SK-N-SH (cell line): ENCODE data around the gene EFS. TPM values are rescaled to one million over a fixed set of nuclear protein-coding genes. Genes with fewer than 3 reads are reported as not detected.
"Not testable (repeated sequence)": the region's sequence is repeated elsewhere in the genome, so short reads cannot be mapped to it uniquely, and the experiment has no call there.

Experiments
- CTCF ChIA-PET: fragments of 300-600, 350-600 bp; formaldehyde crosslinking; extraction: SDS; loops from one replicate; lab custom pipeline; 2021; lab: Yijun Ruan, JAX
- POLR2A ChIA-PET: fragments of 350-600 bp; sonication (Branson Sonifier 250); formaldehyde crosslinking; extraction: SDS; loops from one replicate; lab custom pipeline; 2020; ENCODE audit warnings: antibody characterized with exemption, inconsistent platforms; lab: Yijun Ruan, JAX
- DNase-seq: peaks from one replicate; pipeline ENCODE4 v3.0.0; 2012
- H2AFZ ChIP-seq: fragments of 200-600 bp; sonication (generic); 2 replicates; pipeline ENCODE4 v1.8.1; 2016; ENCODE audit warnings: antibody characterized with exemption, mild to moderate bottlenecking, low read depth
- H3F3A ChIP-seq: fragments of 200-600 bp; sonication (generic); replicated peaks from 2 replicates; pipeline ENCODE3; 2016; ENCODE audit warnings: antibody characterized with exemption, mild to moderate bottlenecking; ENCODE audit not compliant: insufficient read depth
- H3K27ac ChIP-seq, 2 experiments: fragments of 200-500 bp in 1 of 2; fragments of 200-600 bp in 1 of 2; sonication (Bioruptor generic) in 1 of 2; sonication (generic), shearing (Covaris generic) in 1 of 2; 2 replicates each; pipeline versions ENCODE4 v1.5.1 to v1.6.1; 2014 to 2016; ENCODE audit warnings: low read depth in 2 of 2, inconsistent platforms in 1 of 2, low read length in 1 of 2, mild to moderate bottlenecking in 1 of 2, mixed read lengths in 1 of 2
- H3K27me3 ChIP-seq: fragments of 200-600 bp; sonication (generic), shearing (Covaris generic); 2 replicates; pipeline ENCODE4 v1.6.1; 2016; ENCODE audit warnings: mixed run types; ENCODE audit not compliant: insufficient read depth
- H3K36me3 ChIP-seq, 2 experiments: fragments of 200-500 bp in 1 of 2; fragments of 200-600 bp in 1 of 2; sonication (Bioruptor generic) in 1 of 2; sonication (generic) in 1 of 2; replicated peaks in 1 of 2; 2 replicates each; pipeline versions ENCODE3 to v1.5.1; 2014 to 2016; ENCODE audit warnings: low read length in 1 of 2, mild to moderate bottlenecking in 1 of 2; ENCODE audit not compliant: insufficient read depth in 2 of 2, control insufficient read depth in 1 of 2
- H3K4me1 ChIP-seq, 2 experiments: fragments of 200-500 bp in 1 of 2; fragments of 200-600 bp in 1 of 2; sonication (Bioruptor generic) in 1 of 2; sonication (generic), shearing (Covaris generic) in 1 of 2; 2 replicates each; pipeline versions ENCODE4 v1.5.1 to v1.6.1; 2014 to 2016; ENCODE audit warnings: low read depth in 1 of 2, low read length in 1 of 2, mixed run types in 1 of 2; ENCODE audit not compliant: insufficient read depth in 2 of 2, control insufficient read depth in 1 of 2
- H3K4me2 ChIP-seq: fragments of 200-600 bp; sonication (generic), shearing (Covaris generic); 2 replicates; pipeline ENCODE4 v1.6.1; 2017; ENCODE audit warnings: mixed run types
- H3K4me3 ChIP-seq, 2 experiments: fragments of 200-500 bp in 1 of 2; fragments of 200-600 bp in 1 of 2; sonication (Bioruptor generic) in 1 of 2; sonication (generic), shearing (Covaris generic) in 1 of 2; 2 replicates each; pipeline versions ENCODE4 v1.5.1 to v1.8.1; 2014 to 2016; ENCODE audit warnings: low read depth in 2 of 2, inconsistent platforms in 1 of 2, low read length in 1 of 2, mild to moderate bottlenecking in 1 of 2, mixed read lengths in 1 of 2, moderate library complexity in 1 of 2
- H3K79me2 ChIP-seq: fragments of 200-600 bp; sonication (generic); 2 replicates; pipeline ENCODE4 v1.8.1; 2017; ENCODE audit warnings: mild to moderate bottlenecking; ENCODE audit not compliant: insufficient read depth
- H3K9ac ChIP-seq: fragments of 200-600 bp; sonication (generic); 2 replicates; pipeline ENCODE4 v1.6.1; 2017; ENCODE audit warnings: mixed run types
- H3K9me2 ChIP-seq: fragments of 200-600 bp; sonication (generic); 2 replicates; pipeline ENCODE4 v1.6.1; 2017; ENCODE audit warnings: mixed run types
- H3K9me3 ChIP-seq: fragments of 200-600 bp; sonication (generic); 2 replicates; pipeline ENCODE4 v1.6.1; 2017; ENCODE audit warnings: mixed run types, mild to moderate bottlenecking, moderate library complexity
- H4K20me1 ChIP-seq: fragments of 200-600 bp; sonication (generic); 2 replicates; pipeline ENCODE4 v1.6.1; 2017; ENCODE audit warnings: mild to moderate bottlenecking, mixed run types; ENCODE audit not compliant: insufficient read depth
- FOSL2 ChIP-seq: IDR thresholded peaks from 2 replicates; pipeline ENCODE4 v1.4.0; 2012; ENCODE audit warnings: low read depth, mild to moderate bottlenecking, moderate library complexity, borderline replicate concordance
- FOXM1 ChIP-seq: IDR thresholded peaks from 2 replicates; pipeline ENCODE4 v1.4.0; 2012; ENCODE audit warnings: low read depth, mild to moderate bottlenecking
- MXI1 ChIP-seq: IDR thresholded peaks from 2 replicates; pipeline ENCODE4 v1.6.1; 2012; ENCODE audit warnings: mild to moderate bottlenecking, low read depth, low read length, improper control_type of control experiment
- NRF1 ChIP-seq: IDR thresholded peaks from 2 replicates; pipeline ENCODE4 v1.6.1; 2012; ENCODE audit warnings: low read depth, mild to moderate bottlenecking, low read length
- POLR2AphosphoS5 ChIP-seq: IDR thresholded peaks from 2 replicates; pipeline ENCODE4 v1.6.1; 2012; ENCODE audit warnings: low read depth, low read length
- RXRA ChIP-seq: IDR thresholded peaks from 2 replicates; pipeline ENCODE4 v1.4.0; 2012; ENCODE audit warnings: low read depth, mild to moderate bottlenecking, borderline replicate concordance
- WGBS: methylation state at CpG from one replicate; pipeline ENCODE4 v1.1.6; 2017; ENCODE audit warnings: low lambda C conversion rate; 5-methylcytosine and 5-hydroxymethylcytosine counted together
- polyA plus RNA-seq, 3 experiments: library from polyadenylated mRNA; depleted of rRNA; stranded (reverse); fragments of >200 nt; gene quantifications; 2 replicates each; pipeline ENCODE4 v1.2.3, GENCODE V29; 2012
- TF ChIP-seq, protein P1 (sequence below): IDR thresholded peaks from 2 replicates; pipeline ENCODE4 v1.4.0; 2012; ENCODE audit warnings: low read depth
- TF ChIP-seq, protein P2 (sequence below): fragments of 150-350 bp; IDR thresholded peaks from 2 replicates; pipeline ENCODE4 v1.6.1; 2016; ENCODE audit warnings: mild to moderate bottlenecking, low read depth, low read length

EFS gene
- polyA plus RNA-seq, 1 of the 3 experiments (the other 2 are of a cell fraction), result 4.4 TPM

DNA sequence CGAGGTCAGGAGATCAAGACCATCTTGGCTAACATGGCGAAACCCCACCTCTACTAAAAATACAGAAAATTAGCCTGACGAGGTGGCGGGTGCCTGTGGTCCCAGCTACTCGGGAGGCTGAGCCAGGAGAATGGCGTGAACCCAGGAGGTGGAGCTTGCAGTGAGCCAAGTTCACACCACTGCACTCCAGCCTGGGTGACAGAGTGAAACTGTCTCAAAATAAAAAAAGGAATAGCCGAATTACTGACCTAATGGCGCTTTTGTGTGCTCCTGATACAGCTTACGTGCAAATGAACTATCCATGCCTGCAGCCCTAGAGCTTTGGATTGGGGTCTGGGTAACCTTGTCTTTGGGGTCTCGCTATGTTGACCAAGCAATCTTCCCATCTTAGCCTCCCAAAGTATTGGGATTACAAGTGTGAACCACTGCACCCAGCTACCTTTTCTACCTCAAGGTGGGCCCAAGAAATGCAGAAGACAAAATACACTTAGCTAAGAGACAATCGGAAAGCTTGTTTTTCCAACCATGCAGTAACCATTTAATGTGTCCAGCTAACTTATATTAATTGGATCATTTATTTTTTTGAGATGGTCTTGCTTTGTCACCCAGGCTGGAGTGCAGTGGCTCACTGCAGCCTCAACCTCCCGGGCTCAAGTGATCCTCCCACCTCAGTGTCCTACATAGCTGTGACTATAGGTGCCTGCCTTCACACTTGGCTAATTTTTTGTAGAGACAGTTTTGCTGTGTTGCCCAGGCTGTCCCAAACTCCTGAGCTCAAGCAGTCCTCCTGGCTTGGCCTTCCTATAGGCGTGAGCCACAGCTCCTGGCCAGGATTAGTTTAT is 38.3 kb downstream of the EFS start:
- no peak for DNase-seq
- Histone ChIP-seq H3K4me2 (no peak overlapping the region), H3K9me2 (no peaks in the 10 kb centered on the region), H3K79me2 (peaks cover 34% of the 10 kb centered on the region), H3F3A (peaks cover 27% of the 10 kb centered on the region), H3K9ac (no peak overlapping the region), H3K27me3 (no peaks in the 10 kb centered on the region), H3K4me3 (no peak overlapping the region), H3K36me3 (peaks cover 33 to 34% of the 10 kb centered on the region in 2 experiments), H3K9me3 (no peaks in the 10 kb centered on the region), H3K4me1 (peaks cover 8 to 9% of the 10 kb centered on the region in 2 experiments; a peak in 3 of 4 replicates), H3K27ac (0 out of 4 replicates have a peak overlapping the region, but pooled peaks of 1 of the 2 experiments have one; percentile 10), H2AFZ (no peak overlapping the region), H4K20me1 (no peaks in the 10 kb centered on the region)
- peak; percentile 45 for TF ChIP-seq POLR2AphosphoS5
- no peak for TF ChIP-seq FOSL2
- WGBS, result 92% methylated on average over 13 of the region's 13 CpGs
- ChIA-PET CTCF (interaction anchor here (0.6 to 13.2 kb wide), 27 partner anchors 9 to 236 kb away, joined by 3 to 179 read pairs (median 4); partner anchors contain the start of genes BCL2L2, CMTM5 and SLC22A17), POLR2A (interaction anchor here (0.6 to 2.1 kb wide), 6 partner anchors 20 to 497 kb away, joined by 3 to 8 read pairs (median 5); partner anchors contain the start of gene SLC22A17)

DNA sequence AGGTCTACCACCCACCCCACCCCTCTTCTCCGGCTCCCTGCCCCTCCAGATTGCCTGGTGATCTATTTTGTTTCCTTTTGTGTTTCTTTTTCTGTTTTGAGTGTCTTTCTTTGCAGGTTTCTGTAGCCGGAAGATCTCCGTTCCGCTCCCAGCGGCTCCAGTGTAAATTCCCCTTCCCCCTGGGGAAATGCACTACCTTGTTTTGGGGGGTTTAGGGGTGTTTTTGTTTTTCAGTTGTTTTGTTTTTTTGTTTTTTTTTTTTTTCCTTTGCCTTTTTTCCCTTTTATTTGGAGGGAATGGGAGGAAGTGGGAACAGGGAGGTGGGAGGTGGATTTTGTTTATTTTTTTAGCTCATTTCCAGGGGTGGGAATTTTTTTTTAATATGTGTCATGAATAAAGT is 39.2 kb downstream of the EFS start:
- H3K4me2 ChIP-seq, H2AFZ ChIP-seq, H3K9me3 ChIP-seq, H3K9ac ChIP-seq, H4K20me1 ChIP-seq, DNase-seq, H3K4me1 ChIP-seq, H3K4me3 ChIP-seq, H3K27ac ChIP-seq, H3K27me3 ChIP-seq, H3K9me2 ChIP-seq: not testable (repeated sequence)
- CTCF ChIA-PET, result interaction anchor here (1.3 to 13.2 kb wide), 6 partner anchors 27 to 237 kb away, joined by 4 to 179 read pairs (median 8); partner anchors contain the start of genes CMTM5 and SLC22A17
- WGBS, result 96% methylated on average over 5 of the region's 5 CpGs
- H3K36me3 ChIP-seq, result peaks cover 33 to 34% of the 10 kb centered on the region in 2 experiments
- H3K79me2 ChIP-seq, result peaks cover 36% of the 10 kb centered on the region
- peaks cover 28% of the 10 kb centered on the region for H3F3A ChIP-seq
- POLR2A ChIA-PET, result interaction anchor here (0.6 to 2.1 kb wide), 2 partner anchors 54 to 496 kb away, joined by 3 to 6 read pairs; no protein-coding TSS in a partner anchor

DNA sequence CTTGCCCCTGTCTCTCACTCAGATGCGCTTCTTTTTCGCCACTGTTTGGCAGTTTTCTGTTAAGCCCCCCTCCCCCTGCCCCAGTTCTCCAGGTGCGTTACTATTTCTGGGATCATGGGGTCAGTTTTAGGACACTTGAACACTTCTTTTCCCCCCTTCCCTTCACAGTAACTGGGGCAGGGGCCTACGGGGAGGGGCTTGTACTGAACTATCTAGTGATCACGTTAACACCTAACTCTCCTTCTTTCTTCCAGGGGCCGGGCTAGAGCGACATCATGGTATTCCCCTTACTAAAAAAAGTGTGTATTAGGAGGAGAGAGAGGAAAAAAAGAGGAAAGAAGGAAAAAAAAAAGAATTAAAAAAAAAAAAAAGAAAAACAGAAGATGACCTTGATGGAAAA is 40.0 kb downstream of the EFS start:
- H4K20me1 ChIP-seq, result no peaks in the 10 kb centered on the region
- H3K9me2 ChIP-seq, result no peaks in the 10 kb centered on the region
- ChIA-PET POLR2A (no interaction called here), CTCF (interaction anchor here (1.6 to 13.2 kb wide), 2 partner anchors 55 to 60 kb away, joined by 4 to 179 read pairs; partner anchors contain the start of gene CMTM5)
- H3K9me3 ChIP-seq, result no peaks in the 10 kb centered on the region
- peaks cover 35% of the 10 kb centered on the region for H3F3A ChIP-seq
- H3K27me3 ChIP-seq, result no peaks in the 10 kb centered on the region
- DNase-seq, result no peak
- no peak for TF ChIP-seq MXI1
- TF ChIP-seq, protein P1, sequence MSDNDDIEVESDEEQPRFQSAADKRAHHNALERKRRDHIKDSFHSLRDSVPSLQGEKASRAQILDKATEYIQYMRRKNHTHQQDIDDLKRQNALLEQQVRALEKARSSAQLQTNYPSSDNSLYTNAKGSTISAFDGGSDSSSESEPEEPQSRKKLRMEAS, result no peak
- no peak for TF ChIP-seq RXRA
- no peak for TF ChIP-seq NRF1
- no peak for TF ChIP-seq POLR2AphosphoS5
- TF ChIP-seq, protein P2, sequence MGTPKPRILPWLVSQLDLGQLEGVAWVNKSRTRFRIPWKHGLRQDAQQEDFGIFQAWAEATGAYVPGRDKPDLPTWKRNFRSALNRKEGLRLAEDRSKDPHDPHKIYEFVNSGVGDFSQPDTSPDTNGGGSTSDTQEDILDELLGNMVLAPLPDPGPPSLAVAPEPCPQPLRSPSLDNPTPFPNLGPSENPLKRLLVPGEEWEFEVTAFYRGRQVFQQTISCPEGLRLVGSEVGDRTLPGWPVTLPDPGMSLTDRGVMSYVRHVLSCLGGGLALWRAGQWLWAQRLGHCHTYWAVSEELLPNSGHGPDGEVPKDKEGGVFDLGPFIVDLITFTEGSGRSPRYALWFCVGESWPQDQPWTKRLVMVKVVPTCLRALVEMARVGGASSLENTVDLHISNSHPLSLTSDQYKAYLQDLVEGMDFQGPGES, result no peak
- no peak for TF ChIP-seq FOXM1
- H3K79me2 ChIP-seq, result peaks cover 38% of the 10 kb centered on the region
- no peak overlapping the region for H2AFZ ChIP-seq
- no peak overlapping the region for H3K4me2 ChIP-seq
- H3K4me1 ChIP-seq, result peaks cover 13 to 16% of the 10 kb centered on the region in 2 experiments; a peak in 3 of 4 replicates
- no peak overlapping the region for H3K9ac ChIP-seq
- no peak overlapping the region for H3K4me3 ChIP-seq
- 92% methylated on average over 7 of the region's 7 CpGs for WGBS
- no peak overlapping the region; a peak in 1 of 4 replicates for H3K27ac ChIP-seq
- H3K36me3 ChIP-seq, result peaks cover 34 to 38% of the 10 kb centered on the region in 2 experiments
